KG1 (cell line): ENCODE results near the gene BSX.

Experiments used
- DNase-seq: peaks from one replicate; lab custom pipeline; 2025; lab: John Stamatoyannopoulos, UW

BSX gene

DNA sequence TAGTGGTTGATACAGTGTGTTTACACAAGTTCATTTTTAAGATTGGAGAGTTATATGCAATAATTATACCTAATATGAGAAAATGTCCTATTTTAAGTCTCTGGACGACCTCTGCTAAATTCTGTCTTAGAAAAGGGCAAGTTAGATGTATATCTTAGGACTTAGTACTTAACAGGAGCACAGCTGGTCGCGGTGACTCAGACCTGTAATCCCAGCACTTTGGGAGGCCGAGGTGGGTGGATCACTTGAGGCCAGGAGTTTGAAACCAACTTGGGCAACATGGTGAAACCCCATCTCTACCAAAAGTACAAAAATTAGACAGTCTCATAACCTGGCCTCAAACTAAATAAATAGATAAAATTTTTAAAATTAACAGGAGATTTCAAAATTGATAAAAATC, 27.2 kb downstream of the BSX start:
- no peak for DNase-seq

DNA sequence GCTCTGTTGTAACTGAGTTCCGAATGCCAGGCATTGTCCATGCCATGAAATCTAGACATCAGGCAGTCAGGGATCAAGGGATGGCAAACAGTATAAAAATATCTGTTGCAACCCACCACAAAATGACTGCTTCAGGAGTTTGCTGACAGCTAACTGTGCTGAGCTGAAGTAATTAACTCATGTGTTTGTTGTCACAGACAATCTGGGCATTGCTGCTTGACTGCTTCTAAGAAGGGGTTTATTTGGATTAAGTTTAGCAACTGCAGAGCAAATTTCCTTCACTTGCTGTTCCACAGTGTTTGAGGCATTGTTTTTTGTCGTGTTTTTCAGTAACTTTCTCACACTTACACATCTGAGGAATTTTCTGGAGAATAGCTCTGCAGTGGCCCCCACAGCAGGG, 30.4 kb downstream of the BSX start:
- DNase-seq: no peak

DNA sequence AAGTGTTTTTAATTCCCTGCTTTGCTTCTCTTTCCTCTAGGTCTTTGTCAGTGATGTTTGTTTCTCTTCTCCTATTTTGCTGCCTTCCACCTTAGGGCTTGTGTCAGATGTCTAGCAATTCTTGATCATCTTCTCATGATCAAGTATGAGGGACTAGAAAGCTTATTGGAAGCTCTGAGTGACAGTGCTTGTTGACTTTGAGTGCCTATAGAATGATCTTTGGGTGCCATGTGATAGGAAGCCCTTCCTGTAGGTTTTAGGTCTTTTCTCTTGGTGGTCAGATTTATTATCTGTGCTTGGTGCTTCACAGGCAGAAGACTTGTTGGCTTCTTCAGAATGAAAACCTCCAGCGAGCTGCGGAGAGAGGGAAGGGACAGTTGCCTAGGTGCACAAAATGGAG, 43.1 kb downstream of the BSX start:
- DNase-seq: no peak

- DNase-seq: no peak
Observed at GRCh38 chr11:122937983-122938382, 43.7 kb downstream of the BSX start.

DNA sequence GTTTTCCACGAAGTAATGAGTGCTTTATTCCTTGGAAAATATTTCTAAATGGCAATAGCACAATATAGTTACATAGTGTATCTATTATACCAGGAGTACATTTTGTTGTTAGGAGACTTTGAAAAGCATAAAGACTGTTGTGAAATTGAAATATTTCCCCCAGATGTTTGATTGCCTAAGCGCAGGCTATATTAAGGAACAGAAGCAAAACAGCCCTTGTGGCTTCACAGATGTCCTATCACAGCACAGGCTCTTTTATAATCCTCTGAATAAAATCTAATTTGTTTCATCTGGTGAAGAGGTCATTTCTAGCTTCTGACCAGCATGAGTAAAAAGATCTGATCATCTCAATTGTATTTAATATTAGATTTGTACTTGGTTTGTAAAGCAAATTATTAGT, 48.2 kb downstream of the BSX start:
- DNase-seq: no peak

DNA sequence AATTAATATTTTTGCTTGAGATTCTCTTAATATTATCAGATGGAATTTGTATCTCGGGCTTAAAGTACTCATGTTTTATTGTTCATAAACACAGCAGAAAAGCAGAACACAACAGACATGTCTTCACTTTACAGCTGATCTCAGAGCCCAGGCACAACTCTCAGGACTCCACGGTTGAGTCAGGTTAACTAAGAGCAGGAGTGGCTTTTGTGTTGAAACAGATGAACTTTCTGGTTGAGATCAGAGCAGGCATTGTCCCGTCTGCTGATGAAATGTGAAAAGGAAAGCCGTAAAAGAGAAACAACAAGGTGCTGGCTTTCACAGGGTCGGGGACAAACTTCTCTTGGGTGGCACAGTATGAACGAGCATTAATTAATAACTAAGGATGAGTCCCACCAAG, 50.1 kb downstream of the BSX start:
- no peak for DNase-seq
